Transverse colon (tissue), 3 donors: ENCODE data around the gene IL11RA.

Source experiments
- POLR2A ChIP-seq: fragments of 450-650 bp; IDR thresholded peaks from one replicate; pipeline ENCODE4 v1.6.1; 2016; ENCODE audit warnings: antibody characterized with exemption, mild to moderate bottlenecking, moderate library complexity
- TF ChIP-seq, protein P1 (sequence below), 5 experiments: fragments of 200-600 bp in 3 of 5; fragments of 450-650 bp in 2 of 5; sonication (generic) in 3 of 5; IDR thresholded peaks; 1 replicate in 2 of 5; 2 replicates in 3 of 5; pipeline ENCODE4 v1.5.1; 2016 to 2017; ENCODE audit warnings: antibody characterized with exemption in 5 of 5, inconsistent platforms in 3 of 5, mild to moderate bottlenecking in 2 of 5, moderate library complexity in 1 of 5

DNA sequence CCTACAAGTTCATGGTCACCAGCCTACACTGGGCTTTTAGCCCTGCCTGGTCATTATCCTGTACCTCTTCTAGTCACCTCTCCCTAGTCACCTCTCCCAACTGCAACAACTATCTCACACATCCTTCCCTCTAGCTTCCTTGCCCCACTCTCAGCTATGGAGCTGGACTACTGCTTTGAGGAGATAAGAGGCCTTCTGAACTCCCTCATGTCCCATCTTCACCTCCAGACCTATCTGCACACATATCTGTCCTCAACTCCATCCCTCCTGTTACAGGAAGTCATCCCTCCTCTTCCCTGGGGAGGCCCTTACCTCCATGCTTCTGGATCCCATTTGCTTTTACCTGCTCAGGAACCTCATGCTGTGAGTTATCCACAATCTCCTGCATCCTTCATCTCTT lies 45.8 kb upstream of the IL11RA start:
- TF ChIP-seq, protein P1, sequence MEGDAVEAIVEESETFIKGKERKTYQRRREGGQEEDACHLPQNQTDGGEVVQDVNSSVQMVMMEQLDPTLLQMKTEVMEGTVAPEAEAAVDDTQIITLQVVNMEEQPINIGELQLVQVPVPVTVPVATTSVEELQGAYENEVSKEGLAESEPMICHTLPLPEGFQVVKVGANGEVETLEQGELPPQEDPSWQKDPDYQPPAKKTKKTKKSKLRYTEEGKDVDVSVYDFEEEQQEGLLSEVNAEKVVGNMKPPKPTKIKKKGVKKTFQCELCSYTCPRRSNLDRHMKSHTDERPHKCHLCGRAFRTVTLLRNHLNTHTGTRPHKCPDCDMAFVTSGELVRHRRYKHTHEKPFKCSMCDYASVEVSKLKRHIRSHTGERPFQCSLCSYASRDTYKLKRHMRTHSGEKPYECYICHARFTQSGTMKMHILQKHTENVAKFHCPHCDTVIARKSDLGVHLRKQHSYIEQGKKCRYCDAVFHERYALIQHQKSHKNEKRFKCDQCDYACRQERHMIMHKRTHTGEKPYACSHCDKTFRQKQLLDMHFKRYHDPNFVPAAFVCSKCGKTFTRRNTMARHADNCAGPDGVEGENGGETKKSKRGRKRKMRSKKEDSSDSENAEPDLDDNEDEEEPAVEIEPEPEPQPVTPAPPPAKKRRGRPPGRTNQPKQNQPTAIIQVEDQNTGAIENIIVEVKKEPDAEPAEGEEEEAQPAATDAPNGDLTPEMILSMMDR (IDR thresholded peaks at IDR 0.05) = no peak
- TF ChIP-seq POLR2A = no peak
